RWPE1 (cell line): Measurements from ENCODE around the gene BIK.

Experiments used
- CTCF ChIA-PET: fragments of 350-600 bp; sonication (Branson Sonifier 250); formaldehyde crosslinking; extraction: SDS; loops from one replicate; lab custom pipeline; 2021; lab: Yijun Ruan, JAX
- POLR2A ChIA-PET: fragments of 400-600 bp; formaldehyde crosslinking; extraction: SDS; loops from one replicate; lab custom pipeline; 2020; ENCODE audit warnings: antibody characterized with exemption; ENCODE audit not compliant: low non-redundant PET; lab: Yijun Ruan, JAX
- DNase-seq: peaks from one replicate; pipeline ENCODE4 v3.0.0; 2012; ENCODE audit warnings: low spot score
- H3K27ac ChIP-seq: fragments of 450-650 bp; 2 replicates; pipeline ENCODE4 v1.5.1; 2017
- TF ChIP-seq, protein P1 (sequence below): fragments of 450-650 bp; conservative IDR thresholded peaks from 2 replicates; pipeline ENCODE4 v1.5.1; 2017; ENCODE audit warnings: low read depth, mild to moderate bottlenecking

The BIK gene

GRCh38 chr22:43080616-43081015 lies 29.9 kb upstream of the BIK start:
- H3K27ac ChIP-seq, result no peak overlapping the region
- CTCF ChIA-PET, result no interaction called here
- POLR2A ChIA-PET, result interaction anchor here (0.6 kb wide), 1 partner anchor 214 kb away, joined by 3 read pairs; no protein-coding TSS in a partner anchor
- TF ChIP-seq, protein P1, sequence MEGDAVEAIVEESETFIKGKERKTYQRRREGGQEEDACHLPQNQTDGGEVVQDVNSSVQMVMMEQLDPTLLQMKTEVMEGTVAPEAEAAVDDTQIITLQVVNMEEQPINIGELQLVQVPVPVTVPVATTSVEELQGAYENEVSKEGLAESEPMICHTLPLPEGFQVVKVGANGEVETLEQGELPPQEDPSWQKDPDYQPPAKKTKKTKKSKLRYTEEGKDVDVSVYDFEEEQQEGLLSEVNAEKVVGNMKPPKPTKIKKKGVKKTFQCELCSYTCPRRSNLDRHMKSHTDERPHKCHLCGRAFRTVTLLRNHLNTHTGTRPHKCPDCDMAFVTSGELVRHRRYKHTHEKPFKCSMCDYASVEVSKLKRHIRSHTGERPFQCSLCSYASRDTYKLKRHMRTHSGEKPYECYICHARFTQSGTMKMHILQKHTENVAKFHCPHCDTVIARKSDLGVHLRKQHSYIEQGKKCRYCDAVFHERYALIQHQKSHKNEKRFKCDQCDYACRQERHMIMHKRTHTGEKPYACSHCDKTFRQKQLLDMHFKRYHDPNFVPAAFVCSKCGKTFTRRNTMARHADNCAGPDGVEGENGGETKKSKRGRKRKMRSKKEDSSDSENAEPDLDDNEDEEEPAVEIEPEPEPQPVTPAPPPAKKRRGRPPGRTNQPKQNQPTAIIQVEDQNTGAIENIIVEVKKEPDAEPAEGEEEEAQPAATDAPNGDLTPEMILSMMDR, result no peak
- DNase-seq, result peak; percentile 57

- ChIA-PET POLR2A (no interaction called here), CTCF (no interaction called here)
- no peak for DNase-seq
- TF ChIP-seq, protein P1, result no peak
- H3K27ac ChIP-seq, result no peak overlapping the region
Measured at GRCh38 chr22:43081968-43082367, 28.6 kb upstream of the BIK start.

GRCh38 chr22:43085658-43086606 lies 24.6 kb upstream of the BIK start:
- H3K27ac ChIP-seq, result peak overlapping the region; percentile 4; the same call in 1 of the 2 replicates
- POLR2A ChIA-PET, result no interaction called here
- TF ChIP-seq, protein P1, result no peak
- no peak for DNase-seq
- CTCF ChIA-PET, result interaction anchor here (0.7 kb wide), 1 partner anchor 26 kb away, joined by 3 read pairs; no protein-coding TSS in a partner anchor

GRCh38 chr22:43088627-43088983 lies 21.9 kb upstream of the BIK start:
- no peak for DNase-seq
- ChIA-PET CTCF (no interaction called here), POLR2A (no interaction called here)
- TF ChIP-seq, protein P1, result no peak
- peak overlapping the region; percentile 85 for H3K27ac ChIP-seq

- ChIA-PET POLR2A (no interaction called here), CTCF (no interaction called here)
- peak; percentile 78 for DNase-seq
- TF ChIP-seq, protein P1, result no peak
- peak within 1 kb of the TSS; percentile 85 for H3K27ac ChIP-seq
Measured at GRCh38 chr22:43088984-43089717, 21.4 kb upstream of the BIK start, which contains the start of gene TTLL1. TTLL1 (minus strand) TSS chr22:43089391; CDS start chr22:43075586, 13,805 bp downstream.

DNA sequence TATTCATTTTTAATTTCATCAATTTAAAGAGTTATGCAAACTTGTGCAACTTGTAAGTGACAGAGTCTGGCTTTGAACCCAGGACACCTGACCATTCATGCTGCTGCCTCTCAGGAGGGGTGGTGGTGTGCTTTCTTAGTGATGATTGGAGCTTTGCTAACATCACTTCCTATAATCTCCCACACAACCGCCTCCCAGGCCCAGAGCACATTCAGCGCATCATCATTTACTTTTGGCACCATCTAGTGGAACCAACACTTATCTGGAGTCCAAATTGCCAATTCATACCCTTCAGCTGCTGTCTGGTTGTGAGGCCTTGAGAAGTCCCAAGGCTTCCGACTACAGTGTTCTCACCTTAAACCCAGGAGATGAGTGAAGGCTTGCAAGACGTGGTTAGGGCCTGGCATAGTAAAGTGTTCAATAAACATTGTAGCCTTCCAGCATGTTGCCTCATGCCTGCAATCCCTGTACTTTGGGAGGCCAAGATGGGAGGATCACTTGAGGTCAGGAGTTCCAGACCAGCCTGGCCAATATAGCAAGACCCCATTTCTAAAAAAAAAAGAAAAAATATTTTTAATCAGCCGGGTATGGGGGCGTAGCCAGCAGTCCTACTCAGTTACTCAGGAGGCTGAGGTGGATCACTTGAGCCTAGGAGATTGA lies 20.3 kb upstream of the BIK start:
- ChIA-PET CTCF (interaction anchor here (0.5 to 1.1 kb wide), 8 partner anchors 8 to 450 kb away, joined by 3 to 11 read pairs (median 3); partner anchors contain the start of genes ARFGAP3 and ATP5MGL), POLR2A (no interaction called here)
- TF ChIP-seq, protein P1, result peak; percentile 65
- peak; percentile 67 for DNase-seq
- peak overlapping the region; percentile 85 for H3K27ac ChIP-seq
